Neural progenitor cell (in vitro differentiated cells): ENCODE measurements around the gene HS6ST3.

Experiments
- EZH2 ChIP-seq: fragments of 200-600 bp; sonication (generic); IDR thresholded peaks from 2 replicates; pipeline ENCODE4 v1.6.1; 2017; ENCODE audit warnings: antibody characterized with exemption, mild to moderate bottlenecking, moderate library complexity
- EZH2phosphoT487 ChIP-seq: fragments of 200-600 bp; sonication (generic); IDR thresholded peaks from 2 replicates; pipeline ENCODE4 v1.6.1; 2017; ENCODE audit warnings: antibody characterized with exemption
- TF ChIP-seq, protein P1 (sequence below): fragments of 200-600 bp; sonication (generic); IDR thresholded peaks from 2 replicates; pipeline ENCODE4 v1.5.1; 2017; ENCODE audit warnings: antibody characterized with exemption, mild to moderate bottlenecking

DNA sequence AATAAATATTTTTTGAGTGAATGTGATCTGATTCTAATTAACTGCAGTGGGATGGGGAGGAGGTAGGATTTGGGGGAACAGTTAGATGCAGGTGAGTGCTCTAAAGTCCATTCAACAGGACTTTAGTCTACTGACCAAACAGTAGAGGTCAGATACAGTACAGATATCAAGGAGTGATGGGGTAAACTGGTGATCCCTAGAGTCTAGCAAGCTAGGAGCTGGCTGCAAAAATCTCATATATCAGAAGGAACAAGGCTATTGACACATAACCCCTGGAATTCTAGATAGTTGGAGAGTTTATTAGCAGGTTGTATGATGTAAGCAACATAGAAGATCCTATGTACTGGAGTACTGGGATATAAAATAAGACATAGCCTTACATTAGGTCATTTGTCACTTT, 131.6 kb downstream of the HS6ST3 start:
- TF ChIP-seq, protein P1, sequence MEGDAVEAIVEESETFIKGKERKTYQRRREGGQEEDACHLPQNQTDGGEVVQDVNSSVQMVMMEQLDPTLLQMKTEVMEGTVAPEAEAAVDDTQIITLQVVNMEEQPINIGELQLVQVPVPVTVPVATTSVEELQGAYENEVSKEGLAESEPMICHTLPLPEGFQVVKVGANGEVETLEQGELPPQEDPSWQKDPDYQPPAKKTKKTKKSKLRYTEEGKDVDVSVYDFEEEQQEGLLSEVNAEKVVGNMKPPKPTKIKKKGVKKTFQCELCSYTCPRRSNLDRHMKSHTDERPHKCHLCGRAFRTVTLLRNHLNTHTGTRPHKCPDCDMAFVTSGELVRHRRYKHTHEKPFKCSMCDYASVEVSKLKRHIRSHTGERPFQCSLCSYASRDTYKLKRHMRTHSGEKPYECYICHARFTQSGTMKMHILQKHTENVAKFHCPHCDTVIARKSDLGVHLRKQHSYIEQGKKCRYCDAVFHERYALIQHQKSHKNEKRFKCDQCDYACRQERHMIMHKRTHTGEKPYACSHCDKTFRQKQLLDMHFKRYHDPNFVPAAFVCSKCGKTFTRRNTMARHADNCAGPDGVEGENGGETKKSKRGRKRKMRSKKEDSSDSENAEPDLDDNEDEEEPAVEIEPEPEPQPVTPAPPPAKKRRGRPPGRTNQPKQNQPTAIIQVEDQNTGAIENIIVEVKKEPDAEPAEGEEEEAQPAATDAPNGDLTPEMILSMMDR = no peak
- TF ChIP-seq EZH2 (no peak), EZH2phosphoT487 (no peak)
